K562 (cell line): Measurements from ENCODE around the gene PRKCQ. TPM values are rescaled to one million over a fixed set of nuclear protein-coding genes. Genes with fewer than 3 reads are reported as not detected.

Experiments used
- ATAC-seq: fragments of 200-7000 bp; cut with Tn5 transposase; 3 replicates; pipeline ENCODE4 v1.9.1; 2020; ENCODE audit warnings: moderate library complexity
- BruUV-seq: library from RNA; stranded (reverse); fragments of 400-500 nt; replicated peaks from 2 replicates; lab custom pipeline; 2021; lab: Mats Ljungman, UMichigan
- CTCF ChIA-PET: fragments of 300-600 bp; formaldehyde crosslinking; extraction: SDS; loops from one replicate; lab custom pipeline; 2021; ENCODE audit warnings: low intra/inter-chr PET ratio; lab: Yijun Ruan, JAX
- POLR2A ChIA-PET: fragments of 300-600, 350-650 bp; sonication (Branson Sonifier 250); formaldehyde crosslinking; extraction: SDS; loops from one replicate; lab custom pipeline; 2021; ENCODE audit warnings: antibody characterized with exemption, inconsistent platforms; lab: Yijun Ruan, JAX
- DNase-seq, 4 experiments: peaks; one replicate each; pipeline versions ENCODE4 v3.0.0 to v3.0.0-alpha.2; 2011 to 2018; ENCODE audit warnings: low spot score in 3 of 4, mixed read lengths in 3 of 4; ENCODE audit errors: extremely low read depth in 1 of 4
- FAIRE-seq: peaks from 2 replicates; lab custom pipeline; 2011; peaks lifted over from hg19 to GRCh38; lab: Jason Lieb, UNC
- H2AFZ ChIP-seq: 2 replicates; pipeline ENCODE4 v1.6.0; 2011; ENCODE audit warnings: low read depth, low read length, control low read depth, inconsistent platforms
- H3K27ac ChIP-seq: fragments of 200-600 bp; 3 replicates; pipeline ENCODE4 v1.8.0; 2011; ENCODE audit warnings: low read depth, mild to moderate bottlenecking, control low read depth, inconsistent platforms, low read length, moderate library complexity, mixed read lengths; ENCODE audit errors: extremely low read depth
- H3K27me3 ChIP-seq, 2 experiments: fragments of 300-600 bp in 1 of 2; 2 replicates in 1 of 2; 3 replicates in 1 of 2; pipeline versions ENCODE4 v1.6.0 to v1.8.0; 2011; ENCODE audit warnings: inconsistent platforms in 2 of 2, low read length in 2 of 2, mild to moderate bottlenecking in 1 of 2, mixed read lengths in 1 of 2, moderate library complexity in 1 of 2; ENCODE audit not compliant: control insufficient read depth in 2 of 2, insufficient read depth in 2 of 2
- H3K36me3 ChIP-seq: fragments of 300-600 bp; 3 replicates; pipeline ENCODE4 v1.8.0; 2011; ENCODE audit warnings: mild to moderate bottlenecking, low read length, inconsistent platforms; ENCODE audit not compliant: control insufficient read depth, insufficient read depth
- H3K4me1 ChIP-seq, 2 experiments: fragments of 200-600 bp in 1 of 2; replicated peaks in 1 of 2; 2 replicates in 1 of 2; 3 replicates in 1 of 2; pipeline versions ENCODE4 v1.5.1 to v1.8.0; 2011; ENCODE audit warnings: inconsistent platforms in 2 of 2, low read length in 2 of 2, mild to moderate bottlenecking in 1 of 2, mixed read lengths in 1 of 2, moderate library complexity in 1 of 2; ENCODE audit not compliant: control insufficient read depth in 2 of 2, insufficient read depth in 2 of 2
- H3K4me2 ChIP-seq: 2 replicates; pipeline ENCODE4 v1.6.1; 2011; ENCODE audit warnings: low read length, control low read depth, inconsistent platforms, mixed read lengths; ENCODE audit not compliant: insufficient read depth
- H3K4me3 ChIP-seq: fragments of 200-600 bp; sonication (generic), shearing (Covaris generic); 2 replicates; pipeline ENCODE4 v1.5.1; 2016; ENCODE audit warnings: control low read depth, inconsistent platforms
- H3K79me2 ChIP-seq: fragments of 200-600 bp; 3 replicates; pipeline ENCODE4 v1.8.0; 2011; ENCODE audit warnings: low read length, inconsistent platforms; ENCODE audit not compliant: control insufficient read depth, insufficient read depth
- H3K9ac ChIP-seq, 2 experiments: 2 replicates each; pipeline versions ENCODE4 v1.6.0 to v1.6.1; 2011; ENCODE audit warnings: low read depth in 2 of 2, low read length in 2 of 2, control low read depth in 1 of 2, inconsistent platforms in 1 of 2, mild to moderate bottlenecking in 1 of 2, mixed read lengths in 1 of 2; ENCODE audit not compliant: insufficient read depth in 1 of 2
- H3K9me1 ChIP-seq: one replicate; pipeline ENCODE4 v1.6.0; 2011; ENCODE audit warnings: inconsistent platforms, mild to moderate bottlenecking, low read length, moderate library complexity; ENCODE audit not compliant: control insufficient read depth, insufficient read depth
- H3K9me3 ChIP-seq: replicated peaks from 2 replicates; pipeline ENCODE4 v1.5.1; 2011; ENCODE audit warnings: low read depth, low read length, inconsistent platforms; ENCODE audit not compliant: control insufficient read depth, insufficient read depth
- H4K20me1 ChIP-seq: replicated peaks from 2 replicates; pipeline ENCODE4 v1.6.1; 2011; ENCODE audit warnings: low read length, inconsistent platforms, mixed read lengths; ENCODE audit not compliant: control insufficient read depth, insufficient read depth
- CGGBP1 ChIP-seq: fragments of 250-450 bp; sonication (Bioruptor Pico); IDR thresholded peaks from 2 replicates; pipeline ENCODE4 v1.9.0; 2021; ENCODE audit warnings: mild to moderate bottlenecking
- CREB3 ChIP-seq: fragments of 450-650 bp; conservative IDR thresholded peaks from 2 replicates; pipeline ENCODE4 v1.6.1; 2016; ENCODE audit warnings: missing genetic modification characterization, low read depth, mild to moderate bottlenecking, missing compliant biosample characterization, moderate library complexity
- EP300 ChIP-seq: IDR thresholded peaks from 2 replicates; pipeline ENCODE4 v1.6.1; 2012; ENCODE audit warnings: low read length, improper control_type of control experiment
- ETV1 ChIP-seq: fragments of 450-650 bp; conservative IDR thresholded peaks from 2 replicates; pipeline ENCODE4 v1.6.1; 2016; ENCODE audit warnings: missing genetic modification characterization, control low read depth, low read depth, missing compliant biosample characterization
- NBN ChIP-seq: fragments of 450-650 bp; IDR thresholded peaks from 2 replicates; pipeline ENCODE4 v1.6.1; 2016; ENCODE audit warnings: low read depth, mild to moderate bottlenecking
- PURB ChIP-seq: sonication (generic); formaldehyde crosslinking; IDR thresholded peaks from 2 replicates; pipeline ENCODE4 v1.9.0; 2021; ENCODE audit warnings: low read depth, mild to moderate bottlenecking, missing genetic modification reagents
- PYGO2 ChIP-seq: fragments of 450-650 bp; IDR thresholded peaks from 2 replicates; pipeline ENCODE4 v1.6.1; 2016; ENCODE audit warnings: mild to moderate bottlenecking, missing genetic modification characterization, moderate library complexity, missing compliant biosample characterization
- SAFB2 ChIP-seq: fragments of 200-400 bp; formaldehyde crosslinking; IDR thresholded peaks from 2 replicates; pipeline ENCODE4 v1.6.1; 2018; ENCODE audit warnings: borderline replicate concordance, low read length, low read depth, moderate library complexity; ENCODE audit not compliant: severe bottlenecking
- ZBTB5 ChIP-seq: fragments of 450-650 bp; IDR thresholded peaks from 2 replicates; pipeline ENCODE4 v1.6.1; 2017; ENCODE audit warnings: antibody characterized with exemption
- ZNF311 ChIP-seq: fragments of 250-450 bp; sonication (Bioruptor Pico); IDR thresholded peaks from 2 replicates; pipeline ENCODE4 v1.4.0; 2020; ENCODE audit warnings: mild to moderate bottlenecking, moderate library complexity
- ZNF77 ChIP-seq: fragments of 250-450 bp; sonication (Bioruptor Pico); IDR thresholded peaks from 2 replicates; pipeline ENCODE4 v1.5.0; 2020
- WGBS: fragments of 100-300 bp; shearing (Covaris generic); methylation state at CpG from one replicate; pipeline ENCODE4 v1.1.6; 2016; ENCODE audit warnings: low coverage, mixed read lengths; ENCODE audit not compliant: insufficient coverage; ENCODE audit errors: missing lambda C conversion rate; 5-methylcytosine and 5-hydroxymethylcytosine counted together
- in situ Hi-C: fragments of 300-500 bp; cut with MboI; formaldehyde crosslinking; loops from 4 replicates; pipeline ENCODE4 v1.15.0; 2018; ENCODE audit warnings: inconsistent platforms, mixed read lengths
- intact Hi-C: fragments of 100-400 bp; cut with micrococcal nuclease; formaldehyde crosslinking; loops from 2 replicates; pipeline ENCODE4 v1.14.2; 2022
- polyA plus RNA-seq, 8 experiments: library from polyadenylated mRNA; depleted of rRNA in 4 of 8; stranded (reverse) in 5 of 8; unstranded in 3 of 8; fragments of >200 nt; fragmentation: Nextera tagmentation in 2 of 8; fragmentation: Illumina TruSeq in 1 of 8; extraction: Ambion mirVana in 2 of 8; extraction: Trizol in 1 of 8; gene quantifications; 2 replicates each; pipeline versions ENCODE4 v1.2.1 to v1.2.3, GENCODE V29; 2011 to 2014; ENCODE audit warnings: inconsistent platforms in 1 of 8, missing spikeins in 1 of 8
- total RNA-seq, 7 experiments: library from RNA; depleted of rRNA in 6 of 7; stranded (reverse); fragments of >200 nt in 6 of 7; fragmentation: Illumina TruSeq in 2 of 7; extraction: Trizol in 2 of 7; gene quantifications; 2 replicates each; pipeline versions ENCODE4 v1.2.1 to v1.2.3, GENCODE V29; 2011 to 2021; ENCODE audit warnings: low replicate concordance in 1 of 7
- TF ChIP-seq, protein P1 (sequence below): sonication (generic); formaldehyde crosslinking; IDR thresholded peaks from 2 replicates; pipeline ENCODE4 v1.9.0; 2022; ENCODE audit warnings: mild to moderate bottlenecking, missing genetic modification reagents

Gene PRKCQ
- total and polyA plus RNA-seq, 9 of the 15 experiments (the other 6 are each of a cell fraction or from before 2014, with no cell fraction given) = 4.4 to 23.3 (median 14.6) TPM

GRCh38 chr10:6494936-6495592 is 85.0 kb downstream of the PRKCQ start:
- no peak overlapping the region for H3K4me2 ChIP-seq
- no peak overlapping the region for H3K9ac ChIP-seq
- ChIA-PET POLR2A (interaction anchor here (0.7 kb wide), 1 partner anchor 1944 kb away, joined by 3 read pairs; no protein-coding TSS in a partner anchor), CTCF (no interaction called here)
- H3K9me3 ChIP-seq = no peaks in the 10 kb centered on the region
- H3K27me3 ChIP-seq = no peaks in the 10 kb centered on the region
- H3K79me2 ChIP-seq = no peaks in the 10 kb centered on the region
- FAIRE-seq (no peak), ATAC-seq (no peak), DNase-seq (no peak)
- H3K4me3 ChIP-seq = no peak overlapping the region
- H3K4me1 ChIP-seq = no peaks in the 10 kb centered on the region
- in situ Hi-C loops (no loop called here), intact Hi-C loops (no loop called here)
- H4K20me1 ChIP-seq = no peaks in the 10 kb centered on the region
- no peak overlapping the region for H2AFZ ChIP-seq
- no peak overlapping the region for H3K27ac ChIP-seq
- no peak for TF ChIP-seq SAFB2
- 86% methylated on average over 13 of the region's 13 CpGs for WGBS
- H3K9me1 ChIP-seq = no peaks in the 10 kb centered on the region
- BruUV-seq = no TSS peak
- peaks cover 30% of the 10 kb centered on the region for H3K36me3 ChIP-seq

- no peak overlapping the region for H3K9ac ChIP-seq
- H3K9me1 ChIP-seq = no peaks in the 10 kb centered on the region
- no peaks in the 10 kb centered on the region for H4K20me1 ChIP-seq
- FAIRE-seq (no peak), ATAC-seq (no peak), DNase-seq (no peak)
- H3K9me3 ChIP-seq = no peaks in the 10 kb centered on the region
- H3K27me3 ChIP-seq = no peaks in the 10 kb centered on the region
- H3K27ac ChIP-seq = no peak overlapping the region
- no peaks in the 10 kb centered on the region for H3K79me2 ChIP-seq
- H3K4me1 ChIP-seq = no peaks in the 10 kb centered on the region
- intact Hi-C loops = no loop called here
- POLR2A ChIA-PET = interaction anchor here (1.3 kb wide), 1 partner anchor 14 kb away, joined by 3 read pairs; no protein-coding TSS in a partner anchor
- no TSS peak for BruUV-seq
- WGBS = 48% methylated on average over 2 of the region's 2 CpGs
- H3K4me2 ChIP-seq = no peak overlapping the region
- no peak overlapping the region for H3K4me3 ChIP-seq
- no peak overlapping the region for H2AFZ ChIP-seq
- CTCF ChIA-PET = no interaction called here
- peaks cover 30% of the 10 kb centered on the region for H3K36me3 ChIP-seq
- in situ Hi-C loops = no loop called here
- TF ChIP-seq ETV1 (no peak), ZBTB5 (no peak), PURB (no peak), EP300 (no peak), PYGO2 (tag) (no peak), ZNF311 (CRISPR knock-in tag) (no peak), CGGBP1 (no peak), ZNF77 (no peak), NBN (no peak), CREB3 (tag) (no peak)
- TF ChIP-seq, protein P1, sequence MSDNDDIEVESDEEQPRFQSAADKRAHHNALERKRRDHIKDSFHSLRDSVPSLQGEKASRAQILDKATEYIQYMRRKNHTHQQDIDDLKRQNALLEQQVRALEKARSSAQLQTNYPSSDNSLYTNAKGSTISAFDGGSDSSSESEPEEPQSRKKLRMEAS (CRISPR knock-in tag) = no peak
Measured at GRCh38 chr10:6494442-6494819, 85.6 kb downstream of the PRKCQ start.
